Adipocyte (in vitro differentiated cells): ENCODE results near the gene ALPG.
"Not testable (repeated sequence)": the region's sequence is repeated elsewhere in the genome, so short reads cannot be mapped to it uniquely, and the experiment has no call there.

Experiments used
- DNase-seq: peaks from one replicate; pipeline ENCODE4 v3.0.0-alpha.2; 2015; ENCODE audit warnings: low read depth
- H3K27me3 ChIP-seq: replicated peaks from 2 replicates; pipeline ENCODE4 v1.7.0; 2013; ENCODE audit warnings: mild to moderate bottlenecking, low read length, moderate library complexity; ENCODE audit not compliant: control insufficient read depth, insufficient read depth
- H3K36me3 ChIP-seq: 2 replicates; pipeline ENCODE4 v1.7.0; 2013; ENCODE audit warnings: low read length, mild to moderate bottlenecking, moderate library complexity; ENCODE audit not compliant: control insufficient read depth, insufficient read depth, severe bottlenecking
- H3K4me1 ChIP-seq: 2 replicates; pipeline ENCODE4 v1.7.0; 2013; ENCODE audit warnings: mild to moderate bottlenecking, low read length, moderate library complexity; ENCODE audit not compliant: control insufficient read depth, insufficient read depth
- H3K4me3 ChIP-seq: 2 replicates; pipeline ENCODE4 v1.7.0; 2013; ENCODE audit warnings: mild to moderate bottlenecking, low read length, moderate library complexity
- H3K9ac ChIP-seq: 2 replicates; pipeline ENCODE4 v1.7.0; 2013; ENCODE audit warnings: mild to moderate bottlenecking, low read length, moderate library complexity
- H3K9me3 ChIP-seq: 2 replicates; pipeline ENCODE4 v1.7.0; 2013; ENCODE audit warnings: mild to moderate bottlenecking, low read length, moderate library complexity; ENCODE audit not compliant: control insufficient read depth

Gene ALPG

GRCh38 chr2:232437195-232437571 lies 30.5 kb downstream of the ALPG start:
- no peaks in the 10 kb centered on the region for H3K4me1 ChIP-seq
- no peaks in the 10 kb centered on the region for H3K36me3 ChIP-seq
- peaks cover 43% of the 10 kb centered on the region for H3K27me3 ChIP-seq
- no peaks in the 10 kb centered on the region for H3K9me3 ChIP-seq
- no peak overlapping the region for H3K4me3 ChIP-seq
- no peak for DNase-seq
- H3K9ac ChIP-seq, result no peak overlapping the region

DNA sequence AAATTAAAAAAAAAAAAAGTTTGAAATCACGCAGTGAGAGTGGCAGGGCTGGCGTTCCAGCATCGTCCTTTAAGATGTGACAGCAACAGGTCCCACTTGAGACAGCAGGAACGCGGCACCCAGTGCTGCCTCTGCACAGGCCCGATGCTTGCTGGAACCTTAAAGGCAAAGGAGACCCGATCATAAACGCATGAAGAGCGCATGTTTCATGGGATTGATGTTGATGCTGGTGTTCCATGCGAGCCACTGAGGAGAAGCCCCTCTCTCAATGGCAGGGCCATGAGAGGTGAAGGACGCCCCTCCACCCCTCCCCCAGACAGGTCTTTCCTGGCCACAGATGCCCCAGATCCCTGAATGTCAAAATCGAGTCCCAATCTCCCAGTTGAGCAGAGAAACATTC lies 31.4 kb downstream of the ALPG start:
- H3K9ac ChIP-seq, result no peak overlapping the region
- H3K36me3 ChIP-seq, result no peaks in the 10 kb centered on the region
- no peaks in the 10 kb centered on the region for H3K9me3 ChIP-seq
- DNase-seq, result no peak
- peaks cover 42% of the 10 kb centered on the region for H3K27me3 ChIP-seq
- H3K4me1 ChIP-seq, result no peaks in the 10 kb centered on the region
- H3K4me3 ChIP-seq, result no peak overlapping the region

DNA sequence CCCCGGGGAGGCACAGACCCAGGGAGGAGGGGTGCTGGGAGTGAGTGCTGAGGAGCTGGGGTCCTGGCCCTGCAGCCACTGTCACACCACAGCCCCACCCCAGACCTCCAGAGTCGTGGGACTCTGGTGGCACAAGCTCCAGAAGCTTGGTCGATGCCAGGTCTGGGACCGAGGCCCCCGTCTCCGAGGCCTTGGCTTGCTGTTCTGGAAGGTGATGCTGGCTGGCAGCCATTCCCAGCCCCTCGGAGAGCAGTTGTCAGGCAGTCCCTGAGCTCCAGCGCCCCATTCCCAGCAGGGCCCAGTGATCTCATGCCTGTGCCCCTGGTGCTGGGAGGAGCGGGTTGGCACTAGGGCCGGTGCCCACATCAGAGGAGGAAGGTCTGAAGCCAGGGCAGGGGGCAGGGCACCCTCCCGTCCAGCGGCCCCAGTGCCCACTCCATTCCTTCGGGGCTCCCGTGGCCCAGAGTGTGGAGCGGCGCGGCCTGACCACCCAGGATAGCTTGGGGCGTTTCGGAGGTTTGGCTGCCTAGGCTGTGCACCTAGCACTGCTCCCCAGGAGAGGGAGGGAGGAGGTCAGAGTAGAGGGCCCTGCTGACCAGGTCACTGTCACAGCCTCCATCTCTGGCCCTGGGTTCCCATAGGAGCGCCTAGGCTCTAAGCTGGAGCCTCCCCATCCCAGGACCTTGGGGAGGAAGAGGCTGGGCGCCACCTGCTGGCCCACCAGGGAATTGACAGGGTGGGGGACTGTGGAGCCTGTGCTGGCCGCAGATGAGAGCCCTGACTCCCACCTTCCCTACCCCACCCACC lies 32.5 kb downstream of the ALPG start:
- DNase-seq, result peak; percentile 48
- no peak overlapping the region for H3K9ac ChIP-seq
- H3K9me3 ChIP-seq, result no peaks in the 10 kb centered on the region
- no peak overlapping the region for H3K4me3 ChIP-seq
- no peaks in the 10 kb centered on the region for H3K36me3 ChIP-seq
- H3K27me3 ChIP-seq, result peaks cover 44% of the 10 kb centered on the region
- no peaks in the 10 kb centered on the region for H3K4me1 ChIP-seq

DNA sequence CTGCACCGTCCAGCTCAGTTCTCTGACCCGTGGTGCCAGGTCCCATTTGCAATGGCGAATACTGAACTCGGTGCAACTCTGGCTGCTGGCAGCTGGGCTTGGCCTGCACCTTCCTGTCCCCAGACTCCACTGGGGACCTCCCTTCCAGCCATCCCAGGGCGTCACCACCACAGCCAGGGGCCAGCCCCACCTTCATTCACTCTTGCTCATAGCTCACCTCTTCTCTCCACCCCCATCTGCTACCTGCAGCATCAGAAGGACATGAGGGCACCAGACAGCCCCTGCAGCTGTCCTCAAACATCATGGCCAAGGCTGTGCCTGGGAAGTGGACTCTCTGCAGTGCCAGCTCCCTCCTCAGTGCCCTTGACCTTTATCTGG lies 33.1 kb downstream of the ALPG start:
- no peaks in the 10 kb centered on the region for H3K9me3 ChIP-seq
- no peak overlapping the region for H3K4me3 ChIP-seq
- no peak overlapping the region for H3K9ac ChIP-seq
- no peaks in the 10 kb centered on the region for H3K4me1 ChIP-seq
- H3K36me3 ChIP-seq, result no peaks in the 10 kb centered on the region
- peaks cover 44% of the 10 kb centered on the region for H3K27me3 ChIP-seq
- no peak for DNase-seq

DNA sequence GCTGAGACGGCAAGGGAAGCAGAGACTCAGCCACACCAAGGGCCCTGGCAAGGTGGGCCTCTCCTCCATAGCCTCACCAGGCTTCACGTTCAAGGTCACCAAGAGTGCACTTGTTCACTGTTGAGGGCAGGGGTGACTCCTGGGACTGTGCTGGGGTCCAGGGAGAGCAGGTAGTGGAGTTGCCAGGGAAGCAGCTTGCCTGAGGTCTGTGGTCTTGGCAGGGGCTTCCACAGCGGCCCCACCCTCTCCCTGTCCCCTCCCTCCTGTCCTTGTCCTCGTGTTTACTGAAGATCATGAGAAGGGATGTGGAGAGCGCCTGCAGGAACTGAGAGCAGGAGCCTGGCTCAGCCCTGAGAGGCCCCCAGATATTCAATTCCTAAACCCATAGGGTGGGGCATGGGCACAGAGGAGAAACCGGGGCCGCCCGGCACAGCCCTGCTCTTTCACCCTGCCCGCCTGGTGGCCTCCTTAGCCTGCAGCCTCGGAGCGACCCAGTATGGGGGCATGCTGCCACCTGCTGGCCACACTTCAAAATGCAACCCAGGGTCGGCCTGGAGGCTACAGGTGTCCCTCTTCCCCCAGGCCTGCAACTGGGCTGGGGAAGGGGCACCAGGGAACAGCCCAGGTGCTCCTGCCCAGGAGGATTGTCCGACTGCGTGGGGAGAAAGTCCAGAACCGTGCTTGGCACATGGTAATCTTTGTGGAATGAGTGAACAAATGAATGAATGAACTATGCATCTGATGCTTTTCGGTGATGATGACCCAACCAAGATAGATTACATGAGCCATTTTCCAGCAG lies 33.8 kb downstream of the ALPG start:
- not testable (repeated sequence) for H3K36me3 ChIP-seq, H3K9ac ChIP-seq, H3K9me3 ChIP-seq, H3K4me3 ChIP-seq, H3K4me1 ChIP-seq
- peak; percentile 88 for DNase-seq
- H3K27me3 ChIP-seq, result peaks cover 38% of the 10 kb centered on the region

DNA sequence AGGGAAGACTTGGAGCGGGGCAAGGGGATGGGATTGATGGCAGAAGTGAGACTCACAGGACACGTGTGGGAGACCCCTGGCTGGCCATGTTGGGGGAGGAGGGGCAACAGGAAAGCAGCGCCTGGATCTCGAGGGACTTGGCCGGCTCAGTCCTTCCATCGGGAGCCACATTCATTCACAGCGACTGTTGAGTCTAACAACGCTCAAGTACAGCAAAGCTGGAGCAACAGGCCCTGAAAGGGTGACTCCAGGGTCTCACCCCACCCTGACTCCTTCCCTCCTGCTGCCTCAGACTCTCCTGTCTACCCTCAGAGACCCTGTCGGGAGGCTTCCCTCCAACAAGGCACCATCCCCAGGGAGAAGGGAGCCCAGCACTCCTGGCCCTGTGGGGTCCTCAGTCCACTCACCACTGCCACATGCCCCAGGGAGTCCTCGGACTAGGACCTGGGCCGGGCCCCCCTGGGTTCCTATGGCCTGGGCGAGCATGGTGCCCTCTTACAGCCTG lies 34.6 kb downstream of the ALPG start:
- Histone ChIP-seq H3K36me3 (no peaks in the 10 kb centered on the region), H3K4me1 (no peaks in the 10 kb centered on the region), H3K9ac (no peak overlapping the region), H3K4me3 (no peak overlapping the region), H3K27me3 (peaks cover 34% of the 10 kb centered on the region), H3K9me3 (no peaks in the 10 kb centered on the region)
- no peak for DNase-seq

DNA sequence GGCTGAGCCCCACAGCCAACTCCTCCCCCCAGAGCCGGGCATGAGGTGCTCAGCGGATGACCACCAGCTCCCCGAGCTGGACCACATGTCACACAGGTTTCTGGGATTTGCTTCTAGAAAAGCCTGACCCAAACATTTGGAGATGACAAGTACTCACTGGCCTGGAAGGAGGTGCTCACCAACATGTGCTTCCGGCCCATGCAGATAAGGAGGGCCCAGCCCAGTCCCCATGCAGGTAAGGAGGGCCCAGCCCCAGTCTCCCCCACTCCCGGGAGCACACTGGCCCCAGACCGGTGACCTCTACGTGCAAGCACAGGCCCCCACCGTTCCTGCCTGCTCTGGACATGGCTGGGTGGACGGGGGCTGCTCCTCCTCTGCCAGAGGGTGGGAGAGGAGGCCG lies 35.3 kb downstream of the ALPG start:
- not testable (repeated sequence) for H3K9me3 ChIP-seq, H3K36me3 ChIP-seq, H3K4me1 ChIP-seq, H3K4me3 ChIP-seq, H3K9ac ChIP-seq, DNase-seq
- peaks cover 30% of the 10 kb centered on the region for H3K27me3 ChIP-seq

DNA sequence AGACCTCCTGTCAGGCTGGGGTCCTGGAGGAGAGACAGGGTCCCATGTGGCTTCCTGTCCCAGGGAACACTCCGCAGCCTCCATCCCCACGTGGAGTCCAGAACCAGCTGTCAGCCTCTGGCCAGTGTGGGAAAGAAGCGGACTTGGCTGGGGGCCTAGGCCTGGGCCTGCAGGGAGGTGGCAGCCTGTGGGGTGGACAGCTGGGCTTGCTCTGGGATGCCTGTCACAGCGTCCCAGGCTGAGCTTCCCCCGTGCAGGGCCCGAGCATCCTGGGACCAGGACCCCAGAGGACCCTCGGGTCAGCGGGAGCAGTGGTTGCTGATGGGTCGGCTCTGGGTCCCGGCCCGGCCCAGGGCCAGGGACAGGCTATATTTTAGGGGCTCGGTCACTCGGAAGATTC lies 35.8 kb downstream of the ALPG start:
- H3K36me3 ChIP-seq, DNase-seq, H3K4me3 ChIP-seq, H3K4me1 ChIP-seq, H3K9ac ChIP-seq, H3K9me3 ChIP-seq: not testable (repeated sequence)
- H3K27me3 ChIP-seq, result peaks cover 25% of the 10 kb centered on the region

- H3K27me3 ChIP-seq, result peaks cover 21% of the 10 kb centered on the region
- DNase-seq, H3K4me3 ChIP-seq: not testable (repeated sequence)
Measured at GRCh38 chr2:232443047-232443446, 36.4 kb downstream of the ALPG start.

DNA sequence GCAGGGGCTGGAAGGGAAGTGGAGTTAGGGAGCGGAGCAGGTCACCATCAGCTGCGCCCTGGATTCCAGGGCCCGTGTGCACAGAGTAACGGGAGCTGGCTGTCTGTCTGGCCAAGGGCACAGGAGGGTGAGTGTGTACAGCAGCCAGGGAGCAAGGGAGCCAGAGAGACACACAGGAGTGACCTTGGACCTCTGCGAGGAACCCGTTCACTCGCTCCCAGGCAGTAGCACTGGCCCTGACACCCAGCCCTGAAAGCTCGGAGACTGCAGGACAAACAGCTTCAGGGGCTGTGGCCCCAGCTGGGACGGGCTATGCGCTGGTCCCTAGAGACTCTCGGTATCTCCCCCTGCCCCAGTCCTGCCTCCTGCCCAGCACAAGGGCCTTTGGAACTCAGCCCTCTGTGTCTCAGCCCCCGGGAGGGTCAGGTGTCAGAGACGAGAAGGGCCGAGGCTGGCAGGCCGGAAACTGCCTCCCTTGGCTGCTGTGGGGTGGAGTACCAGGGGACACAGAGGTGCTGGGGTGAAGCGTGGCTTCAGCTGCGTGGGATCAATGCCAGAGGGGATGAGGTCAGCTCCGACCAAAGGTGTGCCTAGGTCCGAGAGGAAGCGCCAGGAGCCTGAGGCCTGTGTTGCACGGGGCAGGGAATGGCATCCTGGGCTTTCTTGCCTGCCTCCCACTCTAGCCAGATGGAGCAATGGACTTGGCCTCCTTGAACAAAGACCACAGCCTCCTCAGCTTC lies 37.2 kb downstream of the ALPG start:
- peaks cover 16% of the 10 kb centered on the region for H3K27me3 ChIP-seq
- DNase-seq, H3K9me3 ChIP-seq, H3K4me1 ChIP-seq, H3K9ac ChIP-seq, H3K36me3 ChIP-seq, H3K4me3 ChIP-seq: not testable (repeated sequence)

More at GRCh38 chr2:232443047-232443446, 36.4 kb downstream of the ALPG start:
- H3K4me1 ChIP-seq, H3K9ac ChIP-seq, H3K9me3 ChIP-seq, H3K36me3 ChIP-seq: not testable (repeated sequence)
